ENCODE measurements around the gene MPV17L. TPM values are rescaled to one million over a fixed set of nuclear protein-coding genes. Genes with fewer than 3 reads are reported as not detected.
"Not testable (repeated sequence)": the region's sequence is repeated elsewhere in the genome, so short reads cannot be mapped to it uniquely, and the experiment has no call there.

Gene MPV17L
- 0.43 and 0.57 TPM in 2 replicates for polyA plus RNA-seq (2012; rRNA removed)
- polyA plus RNA-seq (2012; cell fraction: cytosol; rRNA removed), result 0.46 and 0.68 TPM in 2 replicates
- 0.14 and 0.31 TPM in 2 replicates for polyA plus RNA-seq (2012; cell fraction: nucleus; rRNA removed)

DNA sequence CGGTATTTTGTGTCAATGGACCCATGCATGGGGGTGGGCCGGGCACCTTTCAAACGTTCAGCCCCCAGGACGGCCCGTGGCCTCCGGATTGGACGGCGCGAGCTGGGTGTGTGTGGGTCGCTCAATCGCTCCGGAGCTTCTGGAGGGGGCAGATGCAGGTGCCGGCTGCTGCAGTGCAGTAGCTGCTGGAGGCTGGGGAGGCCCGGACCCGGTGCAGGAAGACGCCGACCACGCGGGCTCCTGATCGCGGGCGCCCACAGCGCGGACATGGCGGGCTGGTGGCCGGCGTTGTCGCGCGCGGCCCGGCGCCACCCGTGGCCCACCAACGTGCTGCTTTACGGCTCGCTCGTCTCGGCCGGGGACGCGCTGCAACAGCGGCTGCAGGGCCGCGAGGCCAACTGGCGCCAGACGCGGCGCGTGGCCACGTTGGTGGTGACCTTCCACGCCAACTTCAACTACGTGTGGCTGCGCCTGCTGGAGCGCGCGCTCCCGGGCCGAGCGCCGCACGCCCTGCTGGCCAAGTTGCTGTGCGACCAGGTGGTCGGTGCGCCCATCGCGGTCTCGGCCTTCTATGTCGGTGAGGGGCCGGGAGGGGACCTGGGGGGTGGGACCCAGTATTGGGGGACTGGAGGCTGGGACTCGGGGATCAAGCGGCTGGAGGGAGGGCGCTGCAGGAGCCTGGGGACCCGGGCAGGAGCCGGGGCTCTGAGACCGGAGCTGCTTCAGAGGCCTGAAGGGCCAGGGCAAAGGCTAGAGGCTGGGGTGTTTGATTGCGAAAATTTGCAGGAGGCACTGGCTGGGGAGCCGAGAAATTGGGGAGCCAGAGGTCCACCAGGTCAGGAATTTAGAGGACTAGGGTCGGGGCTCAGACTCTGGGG lies at the start of gene MPV17L:
MPV17L (plus strand) TSS at position 124 of the 878 bp plus-strand sequence; CDS start at position 268, 144 bp downstream.
- Histone ChIP-seq H3K4me2 (peak within 1 kb of the TSS; percentile 67), H3K4me3 (ENCODE audit: low read depth in 2 of 2, low read length in 1 of 2) (peak within 1 kb of the TSS; percentile 16 to 53; a peak in 2 of 4 replicates)
- H3K9me3 ChIP-seq; H3K79me2 ChIP-seq (ENCODE audit: insufficient read depth); H3F3A ChIP-seq (replicated peaks; ENCODE audit: insufficient read depth); H3K9me2 ChIP-seq; H3K4me1 ChIP-seq (ENCODE audit: control insufficient read depth in 1 of 2, insufficient read depth in 2 of 2, low read depth in 1 of 2, low read length in 1 of 2); POLR2A ChIA-PET; H3K27me3 ChIP-seq (ENCODE audit: insufficient read depth); H3K27ac ChIP-seq (ENCODE audit: low read depth in 2 of 2, low read length in 1 of 2); H4K20me1 ChIP-seq (ENCODE audit: insufficient read depth); H2AFZ ChIP-seq (ENCODE audit: low read depth); H3K36me3 ChIP-seq (replicated peaks in 1 of 2; ENCODE audit: control insufficient read depth in 1 of 2, insufficient read depth in 2 of 2, low read length in 1 of 2); CTCF ChIA-PET; H3K9ac ChIP-seq: not testable (repeated sequence)
- 32% methylated on average over 24 of the region's 79 CpGs for WGBS (ENCODE audit: low lambda C conversion rate)
- TF ChIP-seq MXI1 (IDR thresholded peaks at IDR 0.05; ENCODE audit: low read depth, low read length) (peak; percentile 15; the same call in 1 of the 2 replicates), TAF1 (IDR thresholded peaks at IDR 0.05; ENCODE audit: borderline replicate concordance, low read depth, low read length) (peak; percentile 32; the same call in 1 of the 2 replicates)
- DNase-seq, result peak; percentile 86

DNA sequence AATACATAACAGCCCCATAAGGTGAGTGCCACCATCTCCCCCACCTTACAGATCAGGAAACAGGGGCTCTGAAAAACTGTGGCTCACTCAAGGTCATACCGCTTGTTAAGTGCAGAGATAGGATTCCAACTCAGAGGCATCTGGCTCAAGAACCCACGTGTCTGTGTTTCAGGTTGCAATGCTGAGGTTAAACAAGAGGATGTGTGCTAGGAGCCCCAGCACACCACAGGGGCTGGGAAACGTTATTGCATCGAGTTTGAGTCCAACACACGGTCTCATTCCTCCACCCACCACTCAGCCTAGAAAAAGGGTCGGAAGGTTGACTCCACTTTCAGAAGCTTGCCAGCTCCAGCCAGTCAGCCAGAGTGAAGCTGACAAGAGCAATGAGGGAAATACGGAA lies 46.8 kb upstream of the MPV17L start:
- H3K9me3 ChIP-seq; POLR2A ChIA-PET; H3K9ac ChIP-seq; H3K27me3 ChIP-seq (ENCODE audit: insufficient read depth); DNase-seq; H3F3A ChIP-seq (replicated peaks; ENCODE audit: insufficient read depth); H3K9me2 ChIP-seq; H3K27ac ChIP-seq (ENCODE audit: low read depth in 2 of 2, low read length in 1 of 2); H3K4me3 ChIP-seq (ENCODE audit: low read depth in 2 of 2, low read length in 1 of 2); CTCF ChIA-PET; H3K4me2 ChIP-seq; H4K20me1 ChIP-seq (ENCODE audit: insufficient read depth); H2AFZ ChIP-seq (ENCODE audit: low read depth); H3K36me3 ChIP-seq (replicated peaks in 1 of 2; ENCODE audit: control insufficient read depth in 1 of 2, insufficient read depth in 2 of 2, low read length in 1 of 2); H3K79me2 ChIP-seq (ENCODE audit: insufficient read depth); H3K4me1 ChIP-seq (ENCODE audit: control insufficient read depth in 1 of 2, insufficient read depth in 2 of 2, low read depth in 1 of 2, low read length in 1 of 2): not testable (repeated sequence)
- WGBS (ENCODE audit: low lambda C conversion rate), result no CpG with 5 or more reads among the region's 7 CpGs

DNA sequence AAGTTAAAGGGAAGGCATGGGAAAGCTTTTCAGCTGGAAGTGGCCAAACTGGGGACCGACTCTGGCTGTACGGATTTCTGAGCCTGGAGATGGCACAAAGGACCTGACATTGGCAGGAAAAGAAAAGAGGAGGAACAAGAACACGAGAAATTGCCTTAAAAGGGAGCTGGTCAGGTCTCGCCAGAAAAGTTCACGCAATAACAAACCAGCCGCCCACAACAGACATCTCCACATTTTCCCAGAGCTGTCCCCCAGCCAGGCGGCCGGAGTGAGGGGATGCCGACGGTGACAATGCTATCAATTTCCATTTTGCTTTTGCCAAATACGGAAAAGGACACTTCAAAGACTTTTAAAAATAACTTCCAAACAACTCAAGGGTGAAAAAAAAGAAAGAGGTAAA lies 44.3 kb upstream of the MPV17L start:
- H3K79me2 ChIP-seq (ENCODE audit: insufficient read depth); H3K9ac ChIP-seq; H3K4me1 ChIP-seq (ENCODE audit: control insufficient read depth in 1 of 2, insufficient read depth in 2 of 2, low read depth in 1 of 2, low read length in 1 of 2); H3F3A ChIP-seq (replicated peaks; ENCODE audit: insufficient read depth); CTCF ChIA-PET; POLR2A ChIA-PET; H4K20me1 ChIP-seq (ENCODE audit: insufficient read depth); H3K9me3 ChIP-seq; DNase-seq; H3K36me3 ChIP-seq (replicated peaks in 1 of 2; ENCODE audit: control insufficient read depth in 1 of 2, insufficient read depth in 2 of 2, low read length in 1 of 2); H2AFZ ChIP-seq (ENCODE audit: low read depth); H3K9me2 ChIP-seq; H3K27ac ChIP-seq (ENCODE audit: low read depth in 2 of 2, low read length in 1 of 2); H3K4me3 ChIP-seq (ENCODE audit: low read depth in 2 of 2, low read length in 1 of 2); H3K4me2 ChIP-seq; H3K27me3 ChIP-seq (ENCODE audit: insufficient read depth): not testable (repeated sequence)
- WGBS (ENCODE audit: low lambda C conversion rate), result no CpG with 5 or more reads among the region's 11 CpGs

DNA sequence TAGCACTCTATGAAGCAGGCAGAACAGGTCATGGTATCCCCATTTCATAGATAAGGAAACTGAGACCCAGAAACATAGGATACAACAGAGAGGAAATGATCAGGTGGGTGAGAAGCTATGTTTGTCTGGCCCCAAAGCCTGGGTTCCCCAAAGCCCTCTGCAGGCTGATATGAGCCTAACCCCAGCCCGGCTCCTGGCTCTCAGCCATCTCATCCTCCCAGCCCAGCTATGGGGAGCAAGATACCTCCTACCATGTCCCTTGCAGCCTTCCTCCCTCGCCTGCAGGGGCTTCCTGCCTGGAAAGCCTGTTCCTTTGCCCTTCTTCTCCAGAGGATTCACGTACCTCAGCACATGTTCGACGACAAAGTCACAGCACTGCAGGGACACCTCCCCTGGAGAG lies 43.8 kb upstream of the MPV17L start:
- DNase-seq; H3K4me3 ChIP-seq (ENCODE audit: low read depth in 2 of 2, low read length in 1 of 2); POLR2A ChIA-PET; CTCF ChIA-PET; H4K20me1 ChIP-seq (ENCODE audit: insufficient read depth); H3K4me2 ChIP-seq; H3F3A ChIP-seq (replicated peaks; ENCODE audit: insufficient read depth); H3K27ac ChIP-seq (ENCODE audit: low read depth in 2 of 2, low read length in 1 of 2); H2AFZ ChIP-seq (ENCODE audit: low read depth); H3K36me3 ChIP-seq (replicated peaks in 1 of 2; ENCODE audit: control insufficient read depth in 1 of 2, insufficient read depth in 2 of 2, low read length in 1 of 2); H3K4me1 ChIP-seq (ENCODE audit: control insufficient read depth in 1 of 2, insufficient read depth in 2 of 2, low read depth in 1 of 2, low read length in 1 of 2); H3K9me3 ChIP-seq; H3K79me2 ChIP-seq (ENCODE audit: insufficient read depth); H3K9me2 ChIP-seq; H3K9ac ChIP-seq; H3K27me3 ChIP-seq (ENCODE audit: insufficient read depth): not testable (repeated sequence)
- WGBS (ENCODE audit: low lambda C conversion rate), result no CpG with 5 or more reads among the region's 5 CpGs

DNA sequence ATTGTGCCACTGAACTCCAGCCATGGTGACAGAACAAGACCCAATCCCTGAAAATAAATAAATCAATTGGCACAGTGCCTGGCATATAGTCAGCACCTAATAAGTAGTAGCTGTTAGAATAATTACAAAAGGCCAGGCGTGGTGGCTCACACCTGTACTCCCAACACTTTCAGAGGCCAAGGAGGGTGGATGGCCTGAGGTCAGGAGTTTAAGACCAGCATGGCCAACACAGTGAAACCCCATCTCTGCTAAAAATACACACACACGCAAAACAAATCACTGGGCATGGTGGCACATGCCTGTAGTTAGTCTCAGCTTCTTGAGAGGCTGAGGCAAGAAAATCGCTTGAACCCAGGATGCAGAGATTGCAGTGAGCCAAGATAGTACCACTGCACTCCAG lies 42.7 kb upstream of the MPV17L start:
- POLR2A ChIA-PET; H3K9me2 ChIP-seq; H3K36me3 ChIP-seq (replicated peaks in 1 of 2; ENCODE audit: control insufficient read depth in 1 of 2, insufficient read depth in 2 of 2, low read length in 1 of 2); H3K4me2 ChIP-seq; CTCF ChIA-PET; DNase-seq; H2AFZ ChIP-seq (ENCODE audit: low read depth); H3K4me3 ChIP-seq (ENCODE audit: low read depth in 2 of 2, low read length in 1 of 2); H3K27me3 ChIP-seq (ENCODE audit: insufficient read depth); H3F3A ChIP-seq (replicated peaks; ENCODE audit: insufficient read depth); H3K9me3 ChIP-seq; H3K9ac ChIP-seq; H3K4me1 ChIP-seq (ENCODE audit: control insufficient read depth in 1 of 2, insufficient read depth in 2 of 2, low read depth in 1 of 2, low read length in 1 of 2); H3K27ac ChIP-seq (ENCODE audit: low read depth in 2 of 2, low read length in 1 of 2); H4K20me1 ChIP-seq (ENCODE audit: insufficient read depth); H3K79me2 ChIP-seq (ENCODE audit: insufficient read depth): not testable (repeated sequence)
- 42% methylated on average over 1 of the region's 3 CpGs for WGBS (ENCODE audit: low lambda C conversion rate)

DNA sequence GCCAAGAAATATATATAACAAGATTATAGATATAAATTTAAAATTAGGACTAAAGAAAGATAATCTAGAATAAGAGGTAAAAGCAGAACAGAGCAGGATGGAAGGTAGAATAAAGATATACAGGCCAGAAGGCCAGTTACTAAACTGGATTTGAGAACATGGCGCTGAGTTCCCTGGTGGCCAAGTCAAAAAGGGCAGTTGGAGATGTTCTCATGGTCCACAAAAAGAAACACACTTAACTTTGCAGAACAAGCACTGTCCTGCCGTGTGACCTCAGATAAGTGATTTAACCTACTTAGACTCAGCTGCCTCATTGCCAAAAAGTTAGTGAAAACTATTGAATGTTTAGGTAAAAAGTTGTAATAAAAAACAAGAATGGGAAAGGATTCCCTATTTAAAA lies 40.7 kb upstream of the MPV17L start:
- H3K4me2 ChIP-seq; H2AFZ ChIP-seq (ENCODE audit: low read depth); H3F3A ChIP-seq (replicated peaks; ENCODE audit: insufficient read depth); H3K36me3 ChIP-seq (replicated peaks in 1 of 2; ENCODE audit: control insufficient read depth in 1 of 2, insufficient read depth in 2 of 2, low read length in 1 of 2); CTCF ChIA-PET; H3K4me3 ChIP-seq (ENCODE audit: low read depth in 2 of 2, low read length in 1 of 2); H4K20me1 ChIP-seq (ENCODE audit: insufficient read depth); DNase-seq; H3K27me3 ChIP-seq (ENCODE audit: insufficient read depth); H3K79me2 ChIP-seq (ENCODE audit: insufficient read depth); H3K9me2 ChIP-seq; H3K9me3 ChIP-seq; POLR2A ChIA-PET; H3K9ac ChIP-seq; H3K27ac ChIP-seq (ENCODE audit: low read depth in 2 of 2, low read length in 1 of 2); H3K4me1 ChIP-seq (ENCODE audit: control insufficient read depth in 1 of 2, insufficient read depth in 2 of 2, low read depth in 1 of 2, low read length in 1 of 2): not testable (repeated sequence)
- no CpG with 5 or more reads among the region's 2 CpGs for WGBS (ENCODE audit: low lambda C conversion rate)

Measured in SK-N-SH (cell line).